ENCODE measurements around the gene SENP7.
"Not testable (repeated sequence)": the region's sequence is repeated elsewhere in the genome, so short reads cannot be mapped to it uniquely, and the experiment has no call there.

The SENP7 gene

DNA sequence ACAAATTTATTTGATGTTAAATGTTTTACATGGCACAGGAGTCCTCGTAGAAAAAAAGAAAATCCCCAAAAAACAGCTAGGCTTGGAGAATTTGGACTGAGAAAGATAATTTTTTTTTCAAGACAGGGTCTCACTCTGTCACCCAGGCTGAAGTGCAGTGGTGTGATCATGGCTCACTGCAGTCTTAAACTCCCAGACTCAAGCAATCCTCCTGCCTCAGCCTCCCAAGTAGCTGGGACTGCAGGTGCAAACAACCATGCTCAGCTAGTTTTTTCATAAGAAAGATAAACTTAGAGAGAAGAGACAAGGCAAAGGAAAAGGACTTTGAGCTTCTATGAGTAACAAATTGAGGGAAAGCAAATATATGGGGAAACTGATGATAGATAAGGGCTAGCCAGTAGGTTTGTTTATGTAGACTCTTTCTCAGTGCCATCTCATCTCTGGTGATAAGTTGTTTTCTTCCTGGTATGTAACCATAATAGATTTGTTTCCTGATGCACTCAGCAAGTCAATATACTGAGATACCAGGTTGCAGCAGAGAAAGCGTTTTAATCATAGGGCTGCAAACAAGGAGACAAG lies 35.6 kb upstream of the SENP7 start:
- DNase-seq (ENCODE audit: low read depth, low spot score) = no peak
- no peak overlapping the region for H3K4me3 ChIP-seq (ENCODE audit: low read depth, low read length)
- TF ChIP-seq, protein P1, sequence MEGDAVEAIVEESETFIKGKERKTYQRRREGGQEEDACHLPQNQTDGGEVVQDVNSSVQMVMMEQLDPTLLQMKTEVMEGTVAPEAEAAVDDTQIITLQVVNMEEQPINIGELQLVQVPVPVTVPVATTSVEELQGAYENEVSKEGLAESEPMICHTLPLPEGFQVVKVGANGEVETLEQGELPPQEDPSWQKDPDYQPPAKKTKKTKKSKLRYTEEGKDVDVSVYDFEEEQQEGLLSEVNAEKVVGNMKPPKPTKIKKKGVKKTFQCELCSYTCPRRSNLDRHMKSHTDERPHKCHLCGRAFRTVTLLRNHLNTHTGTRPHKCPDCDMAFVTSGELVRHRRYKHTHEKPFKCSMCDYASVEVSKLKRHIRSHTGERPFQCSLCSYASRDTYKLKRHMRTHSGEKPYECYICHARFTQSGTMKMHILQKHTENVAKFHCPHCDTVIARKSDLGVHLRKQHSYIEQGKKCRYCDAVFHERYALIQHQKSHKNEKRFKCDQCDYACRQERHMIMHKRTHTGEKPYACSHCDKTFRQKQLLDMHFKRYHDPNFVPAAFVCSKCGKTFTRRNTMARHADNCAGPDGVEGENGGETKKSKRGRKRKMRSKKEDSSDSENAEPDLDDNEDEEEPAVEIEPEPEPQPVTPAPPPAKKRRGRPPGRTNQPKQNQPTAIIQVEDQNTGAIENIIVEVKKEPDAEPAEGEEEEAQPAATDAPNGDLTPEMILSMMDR (IDR thresholded peaks at IDR 0.05; ENCODE audit: insufficient read depth, low read length, missing control alignments) = no peak
- CTCF ChIA-PET = no interaction called here
- POLR2A ChIA-PET = no interaction called here

DNA sequence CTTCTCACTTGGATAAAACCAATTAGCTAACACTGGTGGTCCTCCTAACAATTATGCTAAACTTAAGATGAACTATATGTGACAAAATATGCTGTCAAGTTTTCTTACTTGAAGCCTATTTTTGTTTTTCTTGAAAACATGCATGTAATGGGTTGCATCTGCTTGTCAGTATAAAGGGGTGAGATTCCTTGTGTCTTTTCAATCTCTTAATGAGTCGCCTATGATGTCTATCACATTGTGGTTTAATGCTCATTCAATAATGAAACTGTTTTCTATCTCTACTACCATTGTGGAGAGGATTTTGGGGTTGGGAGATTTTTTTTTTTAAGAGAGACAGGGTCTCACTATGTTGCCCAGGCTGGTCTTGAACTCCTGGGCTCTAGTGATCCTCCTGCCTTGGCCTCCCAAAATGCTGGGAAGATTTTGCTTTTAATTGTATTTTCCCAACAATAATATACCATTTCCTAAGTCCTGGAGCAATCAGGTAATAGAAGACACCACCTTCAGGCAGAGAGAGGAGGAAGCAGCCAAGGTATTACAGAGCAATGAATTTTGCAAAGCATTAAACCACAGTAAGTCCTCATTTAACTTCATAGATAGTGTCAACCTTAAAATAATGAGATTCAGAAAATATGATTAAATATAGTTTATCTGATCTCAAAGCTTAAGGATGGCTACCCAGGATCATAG lies 31.3 kb upstream of the SENP7 start:
- no peak for DNase-seq (ENCODE audit: low read depth, low spot score)
- TF ChIP-seq, protein P1 (IDR thresholded peaks at IDR 0.05; ENCODE audit: insufficient read depth, low read length, missing control alignments) = no peak
- POLR2A ChIA-PET = no interaction called here
- CTCF ChIA-PET = interaction anchor here (1.0 kb wide), 1 partner anchor 32 kb away, joined by 3 read pairs; no protein-coding TSS in a partner anchor
- no peak overlapping the region for H3K4me3 ChIP-seq (ENCODE audit: low read depth, low read length)

DNA sequence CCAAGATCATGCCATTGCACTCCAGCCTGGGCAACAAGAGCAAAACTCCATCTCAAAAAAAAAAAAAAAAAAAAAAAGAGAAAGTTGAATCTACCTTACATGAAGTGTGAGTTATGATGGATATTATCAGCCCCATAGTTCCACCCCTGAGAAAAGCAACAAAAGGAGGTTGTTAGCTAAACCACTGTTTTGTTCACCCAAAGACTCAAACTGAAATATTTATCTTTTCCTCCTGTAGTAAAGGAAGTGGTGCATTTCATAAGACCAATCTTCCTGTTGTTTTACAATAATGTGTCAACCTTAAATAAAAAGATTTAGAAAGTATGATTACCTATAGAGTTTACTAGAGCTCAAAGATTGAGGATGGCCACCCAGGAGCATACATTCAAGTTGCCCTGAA lies 29.9 kb upstream of the SENP7 start:
- no peak for DNase-seq (ENCODE audit: low read depth, low spot score)
- ChIA-PET POLR2A (no interaction called here), CTCF (no interaction called here)
- H3K4me3 ChIP-seq (ENCODE audit: low read depth, low read length) = no peak overlapping the region
- TF ChIP-seq, protein P1 (IDR thresholded peaks at IDR 0.05; ENCODE audit: insufficient read depth, low read length, missing control alignments) = no peak

DNA sequence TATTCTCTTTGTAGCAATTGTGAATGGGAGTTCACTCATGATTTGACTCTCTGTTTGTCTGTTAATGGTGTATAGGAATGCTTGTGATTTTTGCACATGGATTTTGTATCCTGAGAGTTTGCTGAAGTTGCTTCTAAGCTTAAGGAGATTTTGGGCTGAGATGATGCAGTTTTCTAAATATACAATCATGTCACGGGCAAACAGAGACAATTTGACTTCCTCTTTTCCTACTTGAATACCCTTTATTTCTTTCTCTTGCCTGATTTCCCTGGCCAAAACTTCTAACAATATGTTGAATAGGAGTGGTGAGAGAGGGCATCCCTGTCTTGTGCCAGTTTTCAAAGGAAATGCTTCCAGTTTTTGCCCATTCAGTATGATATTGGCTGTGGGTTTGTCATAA lies 23.9 kb upstream of the SENP7 start:
- POLR2A ChIA-PET; DNase-seq (ENCODE audit: low read depth, low spot score); CTCF ChIA-PET: not testable (repeated sequence)

DNA sequence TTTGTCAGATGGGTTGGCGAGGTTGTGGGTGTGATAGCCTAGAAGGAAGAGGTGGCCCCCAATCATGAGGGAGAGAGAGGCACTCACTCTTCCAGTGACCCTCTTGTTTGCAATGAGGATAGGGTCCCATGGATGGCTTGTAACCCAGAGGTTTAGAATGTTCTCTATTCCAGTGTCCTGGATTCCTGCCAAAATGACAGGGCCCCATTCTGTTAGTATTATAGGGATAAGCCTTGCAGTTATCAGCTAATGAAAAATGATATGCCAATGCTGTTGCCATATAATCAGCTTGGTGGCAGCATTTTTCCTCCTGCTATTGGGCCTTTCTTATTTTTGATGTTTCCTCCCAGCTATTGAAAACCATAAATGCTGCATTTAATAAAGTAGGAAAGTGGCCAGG lies 23.3 kb upstream of the SENP7 start:
- POLR2A ChIA-PET = no interaction called here
- TF ChIP-seq, protein P1 (IDR thresholded peaks at IDR 0.05; ENCODE audit: insufficient read depth, low read length, missing control alignments) = no peak
- CTCF ChIA-PET = no interaction called here
- H3K4me3 ChIP-seq (ENCODE audit: low read depth, low read length) = no peak overlapping the region
- DNase-seq (ENCODE audit: low read depth, low spot score) = no peak

More for the DNA sequence above, 23.9 kb upstream of the SENP7 start:
- not testable (repeated sequence) for H3K4me3 ChIP-seq (ENCODE audit: low read depth, low read length)

DNA sequence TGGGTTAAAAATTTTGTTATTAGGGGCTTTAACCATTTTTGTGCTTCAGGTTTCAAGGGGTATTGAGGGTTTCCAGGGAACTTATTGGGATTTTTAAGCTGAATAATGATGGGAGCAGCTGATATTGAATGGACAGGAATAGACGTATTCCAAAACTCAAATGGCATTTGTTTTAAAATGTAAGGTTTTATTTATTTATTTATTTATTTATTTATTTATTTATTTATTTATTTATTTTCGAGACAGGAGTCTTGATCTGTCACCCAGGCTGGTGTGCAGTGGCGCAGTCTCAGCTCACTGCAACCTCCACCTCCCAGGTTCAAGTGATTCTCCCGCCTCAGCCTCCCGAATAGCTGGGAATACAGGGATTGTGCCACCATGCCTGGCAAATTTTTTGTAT lies 22.2 kb upstream of the SENP7 start:
- ChIA-PET POLR2A (no interaction called here), CTCF (no interaction called here)
- DNase-seq (ENCODE audit: low read depth, low spot score) = no peak
- no peak overlapping the region for H3K4me3 ChIP-seq (ENCODE audit: low read depth, low read length)
- TF ChIP-seq, protein P1 (IDR thresholded peaks at IDR 0.05; ENCODE audit: insufficient read depth, low read length, missing control alignments) = no peak

DNA sequence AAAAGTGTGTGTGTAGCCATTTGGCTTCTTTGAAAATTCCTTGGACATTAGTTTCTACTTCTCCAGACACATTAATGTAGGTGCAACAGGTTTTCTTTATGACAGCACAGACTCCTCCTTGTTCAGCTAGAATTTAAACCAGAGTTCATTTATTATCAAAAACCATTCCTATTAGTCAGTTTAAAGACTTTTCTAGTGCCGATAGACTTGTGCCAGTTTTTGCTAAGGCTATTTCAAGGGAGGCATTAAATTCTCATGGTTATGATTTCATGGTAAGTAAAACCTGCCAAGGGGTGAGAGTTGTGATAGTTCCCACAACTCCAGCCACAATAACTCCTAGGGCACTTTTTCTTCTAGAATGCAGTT lies 20.6 kb upstream of the SENP7 start:
- DNase-seq (ENCODE audit: low read depth, low spot score) = no peak
- no peak overlapping the region for H3K4me3 ChIP-seq (ENCODE audit: low read depth, low read length)
- TF ChIP-seq, protein P1 (IDR thresholded peaks at IDR 0.05; ENCODE audit: insufficient read depth, low read length, missing control alignments) = no peak
- ChIA-PET CTCF (no interaction called here), POLR2A (no interaction called here)
